ENCODE measurements around the gene LRP11.

LRP11 gene

DNA sequence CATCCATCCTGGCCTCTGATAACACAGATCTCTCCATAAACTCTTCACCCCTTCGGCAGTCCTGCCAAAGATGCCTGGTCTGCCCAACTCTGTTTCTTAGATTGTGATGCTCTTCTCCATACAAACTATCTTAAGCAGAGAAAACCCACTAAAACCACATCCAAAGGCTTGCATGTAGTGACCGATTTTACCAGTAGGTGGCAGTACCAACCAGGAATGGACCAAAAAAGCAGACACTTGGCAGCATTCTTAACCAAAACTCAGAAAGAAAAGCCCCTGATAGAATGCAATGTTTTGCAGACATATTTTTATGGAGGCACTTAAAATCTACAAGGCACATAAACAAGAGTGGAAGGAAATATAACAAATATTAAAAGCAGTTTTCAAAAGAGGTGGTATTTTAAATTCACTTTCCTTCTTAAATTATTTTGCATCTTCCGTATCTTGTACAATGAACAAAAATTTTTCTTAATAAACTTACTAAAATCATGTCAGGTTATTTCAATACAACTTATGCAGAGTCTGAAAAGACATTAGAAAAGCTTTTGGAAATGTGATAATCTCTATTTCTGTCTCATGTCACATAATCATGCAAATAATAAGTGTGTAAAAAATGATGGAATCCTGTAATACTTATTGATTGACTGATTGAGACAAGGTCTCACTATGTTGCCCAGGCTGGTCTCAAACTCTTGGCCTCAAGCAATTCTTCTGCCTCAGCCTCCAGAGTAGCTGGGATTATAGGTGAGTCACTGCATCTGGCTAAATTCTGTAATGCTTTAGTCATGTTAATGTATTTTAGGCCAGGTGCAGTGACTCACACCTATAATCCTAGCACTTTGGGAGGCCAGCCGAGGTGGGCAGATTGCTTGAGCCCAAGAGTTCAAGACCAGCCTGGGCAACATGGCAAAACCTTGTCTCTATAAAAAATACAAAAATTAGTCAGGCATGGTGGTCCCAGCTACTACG lies 29.4 kb downstream of the LRP11 start:
- Histone ChIP-seq H3K36me3 (ENCODE audit: control insufficient read depth, insufficient read depth, low read length) (no peaks in the 10 kb centered on the region), H3K9me3 (ENCODE audit: control insufficient read depth, low read length) (no peaks in the 10 kb centered on the region)
- DNase-seq: peak; percentile 34 to 52 (median 44)

DNA sequence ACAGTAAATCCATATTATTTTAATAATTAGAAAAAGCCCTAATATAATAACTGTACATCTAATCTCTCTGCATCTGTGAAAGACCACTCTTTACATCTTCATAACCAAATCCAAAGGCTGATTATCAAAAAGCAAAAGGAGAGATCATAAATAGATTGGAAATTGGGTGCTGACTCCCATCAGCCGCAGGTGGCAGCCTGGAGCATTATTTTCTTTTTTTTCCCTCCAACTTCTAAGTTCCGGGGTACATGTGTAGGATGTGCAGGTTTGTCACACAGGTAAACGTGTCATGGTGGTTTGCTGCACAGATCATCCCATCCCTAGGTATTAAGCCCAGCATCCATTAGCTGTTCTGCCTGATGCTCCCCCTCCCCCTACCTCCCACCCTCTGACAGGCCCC lies 30.5 kb downstream of the LRP11 start:
- no peak overlapping the region for H3K27ac ChIP-seq (ENCODE audit: insufficient read depth, low read length, poor library complexity, severe bottlenecking)
- no peaks in the 10 kb centered on the region for H3K9me3 ChIP-seq (ENCODE audit: control insufficient read depth, low read length)
- DNase-seq: no peak

More for the DNA sequence above, 29.4 kb downstream of the LRP11 start:
- no peaks in the 10 kb centered on the region for H3K27me3 ChIP-seq (replicated peaks; ENCODE audit: control insufficient read depth, insufficient read depth, low read length, poor library complexity, severe bottlenecking)
- H3K4me1 ChIP-seq (ENCODE audit: control insufficient read depth, insufficient read depth, low read length, poor library complexity, severe bottlenecking): no peaks in the 10 kb centered on the region
- H3K4me3 ChIP-seq (ENCODE audit: insufficient read depth, low read depth, low read length, poor library complexity, severe bottlenecking): no peak overlapping the region
- no peak overlapping the region for H3K27ac ChIP-seq (ENCODE audit: insufficient read depth, low read length, poor library complexity, severe bottlenecking)

GRCh38 chr6:149831308-149831820 lies 32.8 kb downstream of the LRP11 start:
- Histone ChIP-seq H3K9me3 (ENCODE audit: control insufficient read depth, low read length) (no peaks in the 10 kb centered on the region), H3K27ac (ENCODE audit: insufficient read depth, low read length, poor library complexity, severe bottlenecking) (no peak overlapping the region), H3K4me3 (ENCODE audit: insufficient read depth, low read depth, low read length, poor library complexity, severe bottlenecking) (no peak overlapping the region), H3K4me1 (ENCODE audit: control insufficient read depth, insufficient read depth, low read length, poor library complexity, severe bottlenecking) (no peaks in the 10 kb centered on the region), H3K36me3 (ENCODE audit: control insufficient read depth, insufficient read depth, low read length) (no peaks in the 10 kb centered on the region), H3K27me3 (replicated peaks; ENCODE audit: control insufficient read depth, insufficient read depth, low read length, poor library complexity, severe bottlenecking) (no peaks in the 10 kb centered on the region)
- no peak for DNase-seq

More for the DNA sequence above, 30.5 kb downstream of the LRP11 start:
- Histone ChIP-seq H3K4me3 (ENCODE audit: insufficient read depth, low read depth, low read length, poor library complexity, severe bottlenecking) (no peak overlapping the region), H3K27me3 (replicated peaks; ENCODE audit: control insufficient read depth, insufficient read depth, low read length, poor library complexity, severe bottlenecking) (no peaks in the 10 kb centered on the region), H3K4me1 (ENCODE audit: control insufficient read depth, insufficient read depth, low read length, poor library complexity, severe bottlenecking) (no peaks in the 10 kb centered on the region), H3K36me3 (ENCODE audit: control insufficient read depth, insufficient read depth, low read length) (no peaks in the 10 kb centered on the region)

GRCh38 chr6:149830731-149831307 lies 33.3 kb downstream of the LRP11 start:
- no peaks in the 10 kb centered on the region for H3K4me1 ChIP-seq (ENCODE audit: control insufficient read depth, insufficient read depth, low read length, poor library complexity, severe bottlenecking)
- no peak overlapping the region for H3K4me3 ChIP-seq (ENCODE audit: insufficient read depth, low read depth, low read length, poor library complexity, severe bottlenecking)
- H3K9me3 ChIP-seq (ENCODE audit: control insufficient read depth, low read length): no peaks in the 10 kb centered on the region
- DNase-seq: no peak
- no peak overlapping the region for H3K27ac ChIP-seq (ENCODE audit: insufficient read depth, low read length, poor library complexity, severe bottlenecking)
- H3K36me3 ChIP-seq (ENCODE audit: control insufficient read depth, insufficient read depth, low read length): no peaks in the 10 kb centered on the region
- no peaks in the 10 kb centered on the region for H3K27me3 ChIP-seq (replicated peaks; ENCODE audit: control insufficient read depth, insufficient read depth, low read length, poor library complexity, severe bottlenecking)

- no peak for DNase-seq
- H3K36me3 ChIP-seq (ENCODE audit: control insufficient read depth, insufficient read depth, low read length): no peaks in the 10 kb centered on the region
- H3K4me1 ChIP-seq (ENCODE audit: control insufficient read depth, insufficient read depth, low read length, poor library complexity, severe bottlenecking): no peaks in the 10 kb centered on the region
- no peaks in the 10 kb centered on the region for H3K27me3 ChIP-seq (replicated peaks; ENCODE audit: control insufficient read depth, insufficient read depth, low read length, poor library complexity, severe bottlenecking)
- no peak overlapping the region for H3K4me3 ChIP-seq (ENCODE audit: insufficient read depth, low read depth, low read length, poor library complexity, severe bottlenecking)
- H3K9me3 ChIP-seq (ENCODE audit: control insufficient read depth, low read length): no peaks in the 10 kb centered on the region
- H3K27ac ChIP-seq (ENCODE audit: insufficient read depth, low read length, poor library complexity, severe bottlenecking): no peak overlapping the region
These were observed 38.9 kb downstream of the LRP11 start for GRCh38 chr6:149825292-149825691.

GRCh38 chr6:149823013-149823412 lies 41.1 kb downstream of the LRP11 start:
- DNase-seq: no peak
- no peaks in the 10 kb centered on the region for H3K27me3 ChIP-seq (replicated peaks; ENCODE audit: control insufficient read depth, insufficient read depth, low read length, poor library complexity, severe bottlenecking)
- H3K27ac ChIP-seq (ENCODE audit: insufficient read depth, low read length, poor library complexity, severe bottlenecking): no peak overlapping the region

DNA sequence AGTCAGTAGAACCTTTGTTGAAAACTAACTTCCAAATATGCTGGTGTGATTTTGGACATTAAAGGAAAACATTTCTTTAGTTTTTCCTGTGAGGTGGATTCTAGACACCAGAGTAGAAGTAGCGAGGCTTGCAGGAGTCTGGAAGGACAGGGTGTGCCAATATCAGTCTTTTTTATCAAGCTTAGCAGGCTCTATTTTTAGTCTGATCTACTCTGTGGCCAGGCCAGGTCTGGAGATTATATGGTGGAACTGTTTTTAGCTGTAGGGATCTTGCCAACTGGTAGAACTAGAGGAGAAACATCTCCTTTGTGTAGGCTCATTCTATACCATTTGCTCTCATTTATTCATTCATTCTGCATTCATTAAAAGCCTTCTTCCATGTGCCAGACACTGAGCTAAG lies 42.7 kb downstream of the LRP11 start:
- no peaks in the 10 kb centered on the region for H3K9me3 ChIP-seq (ENCODE audit: control insufficient read depth, low read length)
- no peak overlapping the region for H3K27ac ChIP-seq (ENCODE audit: insufficient read depth, low read length, poor library complexity, severe bottlenecking)
- no peaks in the 10 kb centered on the region for H3K4me1 ChIP-seq (ENCODE audit: control insufficient read depth, insufficient read depth, low read length, poor library complexity, severe bottlenecking)
- H3K27me3 ChIP-seq (replicated peaks; ENCODE audit: control insufficient read depth, insufficient read depth, low read length, poor library complexity, severe bottlenecking): no peaks in the 10 kb centered on the region
- DNase-seq: no peak
- no peaks in the 10 kb centered on the region for H3K36me3 ChIP-seq (ENCODE audit: control insufficient read depth, insufficient read depth, low read length)
- H3K4me3 ChIP-seq (ENCODE audit: insufficient read depth, low read depth, low read length, poor library complexity, severe bottlenecking): no peak overlapping the region

More at GRCh38 chr6:149823013-149823412, 41.1 kb downstream of the LRP11 start:
- Histone ChIP-seq H3K36me3 (ENCODE audit: control insufficient read depth, insufficient read depth, low read length) (no peaks in the 10 kb centered on the region), H3K9me3 (ENCODE audit: control insufficient read depth, low read length) (no peaks in the 10 kb centered on the region), H3K4me1 (ENCODE audit: control insufficient read depth, insufficient read depth, low read length, poor library complexity, severe bottlenecking) (no peaks in the 10 kb centered on the region), H3K4me3 (ENCODE audit: insufficient read depth, low read depth, low read length, poor library complexity, severe bottlenecking) (no peak overlapping the region)

DNA sequence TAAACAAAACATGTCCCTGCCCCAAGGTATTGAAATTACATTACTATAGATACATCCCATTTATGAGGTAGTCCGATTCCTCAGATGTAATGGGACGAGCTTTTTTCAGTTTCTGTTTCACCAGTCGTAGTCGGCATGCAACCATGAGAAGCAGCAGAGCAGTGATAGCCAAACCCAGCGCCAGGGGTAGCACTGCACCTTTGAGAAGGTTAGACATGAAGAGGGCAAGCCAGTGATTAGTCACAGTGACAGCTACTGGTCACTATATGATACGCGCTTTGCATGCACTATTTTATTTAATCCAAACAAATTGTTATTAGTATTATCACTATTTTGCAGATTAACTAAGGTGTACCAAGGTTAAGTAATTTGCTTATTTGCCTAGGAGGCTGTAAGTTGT lies 43.7 kb downstream of the LRP11 start:
- Histone ChIP-seq H3K4me3 (ENCODE audit: insufficient read depth, low read depth, low read length, poor library complexity, severe bottlenecking) (no peak overlapping the region), H3K27me3 (replicated peaks; ENCODE audit: control insufficient read depth, insufficient read depth, low read length, poor library complexity, severe bottlenecking) (no peaks in the 10 kb centered on the region), H3K27ac (ENCODE audit: insufficient read depth, low read length, poor library complexity, severe bottlenecking) (no peak overlapping the region), H3K4me1 (ENCODE audit: control insufficient read depth, insufficient read depth, low read length, poor library complexity, severe bottlenecking) (no peaks in the 10 kb centered on the region), H3K9me3 (ENCODE audit: control insufficient read depth, low read length) (no peaks in the 10 kb centered on the region), H3K36me3 (ENCODE audit: control insufficient read depth, insufficient read depth, low read length) (no peaks in the 10 kb centered on the region)
- DNase-seq: no peak

- DNase-seq: no peak
- H3K36me3 ChIP-seq (ENCODE audit: control insufficient read depth, insufficient read depth, low read length): no peaks in the 10 kb centered on the region
- H3K4me1 ChIP-seq (ENCODE audit: control insufficient read depth, insufficient read depth, low read length, poor library complexity, severe bottlenecking): no peaks in the 10 kb centered on the region
- no peaks in the 10 kb centered on the region for H3K27me3 ChIP-seq (replicated peaks; ENCODE audit: control insufficient read depth, insufficient read depth, low read length, poor library complexity, severe bottlenecking)
- H3K4me3 ChIP-seq (ENCODE audit: insufficient read depth, low read depth, low read length, poor library complexity, severe bottlenecking): no peak overlapping the region
- no peaks in the 10 kb centered on the region for H3K9me3 ChIP-seq (ENCODE audit: control insufficient read depth, low read length)
- H3K27ac ChIP-seq (ENCODE audit: insufficient read depth, low read length, poor library complexity, severe bottlenecking): no peak overlapping the region
These were observed 48.4 kb downstream of the LRP11 start for GRCh38 chr6:149815788-149816187.

DNA sequence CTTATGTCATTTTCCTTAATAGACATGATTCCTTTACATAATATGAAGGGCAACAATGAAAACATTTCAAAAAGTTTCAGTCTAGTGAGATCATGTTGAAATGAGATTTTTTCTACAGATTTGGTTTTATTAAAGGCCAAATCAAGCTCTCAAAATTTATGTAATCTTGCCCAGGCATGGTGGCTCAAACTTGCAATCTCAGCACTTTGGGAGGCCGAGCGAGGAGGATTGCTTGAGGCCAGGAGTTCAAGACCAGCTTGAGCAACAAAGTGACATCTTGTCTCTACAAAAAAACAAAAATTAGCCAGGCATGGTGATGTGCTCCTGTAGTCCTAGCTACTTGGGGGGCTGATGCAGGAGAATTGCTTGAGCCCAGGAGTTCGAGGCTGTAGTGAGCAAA lies 50.8 kb downstream of the LRP11 start:
- H3K9me3 ChIP-seq (ENCODE audit: control insufficient read depth, low read length): no peaks in the 10 kb centered on the region
- no peaks in the 10 kb centered on the region for H3K4me1 ChIP-seq (ENCODE audit: control insufficient read depth, insufficient read depth, low read length, poor library complexity, severe bottlenecking)
- DNase-seq: no peak
- no peaks in the 10 kb centered on the region for H3K27me3 ChIP-seq (replicated peaks; ENCODE audit: control insufficient read depth, insufficient read depth, low read length, poor library complexity, severe bottlenecking)
- H3K4me3 ChIP-seq (ENCODE audit: insufficient read depth, low read depth, low read length, poor library complexity, severe bottlenecking): no peak overlapping the region
- H3K36me3 ChIP-seq (ENCODE audit: control insufficient read depth, insufficient read depth, low read length): no peaks in the 10 kb centered on the region
- H3K27ac ChIP-seq (ENCODE audit: insufficient read depth, low read length, poor library complexity, severe bottlenecking): no peak overlapping the region
